ENCODE measurements around the gene SYNE2.
A peak's percentile ranks its signal among the peaks of the same experiment; 100 is the strongest.

SYNE2 gene

DNA sequence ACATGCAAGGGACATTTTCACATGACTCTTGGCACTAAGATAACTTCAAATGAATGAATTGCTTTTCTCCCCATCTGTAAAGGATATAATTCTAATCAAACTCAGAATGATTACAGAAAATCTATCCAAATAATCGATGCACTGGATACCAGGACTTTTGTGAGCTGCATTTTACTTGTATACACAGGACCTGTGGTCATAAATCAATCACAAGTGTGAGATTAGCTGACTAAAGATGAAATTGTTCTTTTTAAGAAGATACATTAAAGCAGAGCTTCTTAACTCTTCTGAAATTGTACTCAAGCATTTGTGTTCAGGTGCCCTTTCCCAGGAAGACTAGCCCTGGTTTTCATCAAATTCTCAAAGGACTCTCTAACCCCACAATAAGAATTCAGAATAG lies 375.1 kb downstream of the SYNE2 start:
- DNase-seq, result no peak

DNA sequence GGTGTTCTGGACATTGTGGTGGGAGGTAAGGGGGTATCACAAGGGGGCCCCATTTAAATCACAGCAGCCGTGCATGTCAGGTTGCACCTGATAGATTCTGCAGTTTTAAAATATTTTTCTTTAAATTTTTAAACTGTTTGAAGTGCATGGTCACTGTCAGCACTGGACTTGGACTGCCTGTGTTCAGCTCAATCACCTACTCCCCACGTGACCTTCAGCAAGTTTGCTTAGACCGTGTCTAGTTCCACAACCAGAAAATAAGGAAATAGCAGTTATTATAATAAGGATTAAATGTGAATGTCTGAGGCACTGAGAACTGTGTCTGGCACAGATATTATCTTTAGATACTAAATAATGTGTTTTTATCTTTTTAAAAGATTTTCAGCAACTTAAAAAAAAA lies 376.7 kb downstream of the SYNE2 start:
- DNase-seq, result no peak

DNA sequence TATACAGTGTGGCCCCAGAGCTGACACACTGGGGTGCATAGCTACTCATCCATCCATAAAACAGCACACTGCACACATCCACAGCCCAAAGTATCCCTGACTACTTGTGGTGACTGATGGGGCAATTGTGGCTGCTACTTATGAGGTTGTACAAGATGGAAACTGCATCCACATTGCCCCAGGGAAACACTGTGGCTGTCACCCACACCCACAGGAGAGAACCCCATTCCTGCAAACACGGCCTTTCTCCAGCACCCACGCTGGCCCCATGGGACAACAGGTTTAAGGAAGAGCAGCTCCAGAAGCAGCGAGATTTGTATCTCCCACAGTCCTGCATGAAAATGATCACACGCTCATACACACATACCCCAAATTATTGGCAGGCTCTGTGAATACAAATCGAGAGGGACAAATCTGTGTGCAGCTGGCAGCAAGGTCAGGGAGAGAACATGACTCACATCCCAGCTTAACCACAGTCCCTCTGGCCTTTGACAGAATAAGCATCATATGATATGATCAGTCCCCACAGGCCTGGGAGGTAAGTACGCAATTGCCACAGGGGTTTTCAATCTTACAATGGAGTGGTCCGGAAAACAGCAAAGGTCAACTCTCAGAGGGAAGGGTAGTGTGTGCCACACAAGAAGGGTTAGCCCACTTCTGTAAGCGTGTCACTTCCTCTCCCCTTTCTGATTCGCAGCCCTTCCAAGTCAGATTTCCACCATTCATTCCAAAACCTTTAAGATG lies 379.5 kb downstream of the SYNE2 start:
- no peak for DNase-seq

DNA sequence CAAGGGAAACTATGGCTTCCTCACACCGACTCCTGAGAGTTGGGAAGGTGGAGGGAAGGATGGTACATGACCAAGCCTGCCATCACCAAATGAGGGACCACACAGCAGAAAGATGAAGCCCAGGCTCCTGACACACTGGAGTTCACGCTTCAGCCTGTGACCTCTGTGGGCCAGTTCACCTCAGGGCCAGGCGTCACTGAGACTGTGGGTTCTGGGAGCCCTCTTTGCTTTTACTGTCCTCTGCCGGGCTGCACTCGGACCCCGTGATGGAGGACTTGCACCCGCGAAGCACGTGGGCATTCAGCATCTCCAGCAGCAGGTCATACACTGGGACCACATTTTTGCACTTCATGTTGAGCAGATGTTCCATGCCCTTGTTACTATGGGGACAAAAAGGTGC lies 380.1 kb downstream of the SYNE2 start:
- no peak for DNase-seq

DNA sequence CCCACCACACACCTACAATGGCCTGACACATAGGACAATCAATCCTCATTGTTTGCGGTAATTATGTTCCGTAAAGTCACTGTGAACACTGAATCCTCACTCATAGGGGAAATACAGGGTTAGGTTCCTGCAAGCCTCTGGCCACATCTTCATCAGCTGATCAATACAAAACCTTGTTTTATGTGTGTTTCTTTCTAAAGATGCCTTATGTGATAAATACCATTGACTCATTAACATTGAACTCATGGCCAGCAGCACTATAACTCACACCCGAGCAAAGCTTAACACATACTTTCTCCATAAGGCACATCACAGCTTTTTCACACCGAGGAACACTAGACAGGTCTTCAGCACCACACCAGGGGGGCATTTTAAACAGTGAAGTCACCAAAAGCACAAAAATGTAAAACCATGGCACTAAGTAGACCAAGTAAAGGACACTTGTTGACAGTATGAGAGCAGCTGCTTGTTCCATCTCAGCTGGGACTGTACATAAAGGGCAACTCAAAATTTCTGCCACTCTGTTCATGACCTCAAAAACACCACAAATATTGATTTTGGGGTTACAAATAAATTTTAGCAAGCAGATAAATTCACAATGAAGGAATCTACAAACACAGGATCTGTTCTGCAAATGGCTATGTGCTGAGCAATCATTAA lies 380.9 kb downstream of the SYNE2 start:
- DNase-seq, result no peak

DNA sequence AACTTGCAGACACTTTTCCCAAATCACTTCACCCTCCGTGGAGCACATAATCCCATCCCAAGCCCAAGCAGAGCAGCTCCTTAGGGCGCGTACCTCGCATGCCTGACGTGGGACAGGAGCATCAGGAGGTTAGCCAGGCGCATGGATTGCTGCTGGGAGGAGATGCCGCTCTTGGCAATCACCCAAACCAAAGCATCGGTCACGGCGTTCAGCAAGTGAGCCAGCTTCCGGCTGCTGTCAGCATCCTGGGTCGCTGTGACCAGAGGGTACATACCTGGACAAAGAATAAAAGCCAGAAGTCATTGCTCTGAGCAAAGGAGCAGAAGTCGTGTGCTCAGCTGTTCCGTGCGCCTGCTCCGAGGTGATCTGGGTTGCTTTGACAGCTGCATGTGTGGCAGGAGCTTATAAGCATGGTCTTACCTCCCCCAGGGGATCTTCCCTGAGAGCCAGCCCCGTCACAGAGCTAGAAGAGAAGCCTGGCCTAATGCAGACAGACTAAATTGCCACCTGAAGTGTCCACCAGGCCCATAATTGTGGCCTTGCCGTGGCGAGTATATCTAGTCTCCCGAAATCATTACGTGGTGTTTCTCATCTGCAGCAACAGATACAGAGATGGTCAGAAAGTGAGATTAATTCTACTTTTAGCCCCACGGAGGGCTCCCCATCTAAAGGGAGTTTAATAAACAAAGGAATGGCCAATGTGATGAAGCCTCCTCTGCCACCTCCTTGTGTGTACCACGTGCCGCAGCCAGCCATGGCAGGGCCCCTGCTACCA lies 382.3 kb downstream of the SYNE2 start:
- DNase-seq, result no peak

DNA sequence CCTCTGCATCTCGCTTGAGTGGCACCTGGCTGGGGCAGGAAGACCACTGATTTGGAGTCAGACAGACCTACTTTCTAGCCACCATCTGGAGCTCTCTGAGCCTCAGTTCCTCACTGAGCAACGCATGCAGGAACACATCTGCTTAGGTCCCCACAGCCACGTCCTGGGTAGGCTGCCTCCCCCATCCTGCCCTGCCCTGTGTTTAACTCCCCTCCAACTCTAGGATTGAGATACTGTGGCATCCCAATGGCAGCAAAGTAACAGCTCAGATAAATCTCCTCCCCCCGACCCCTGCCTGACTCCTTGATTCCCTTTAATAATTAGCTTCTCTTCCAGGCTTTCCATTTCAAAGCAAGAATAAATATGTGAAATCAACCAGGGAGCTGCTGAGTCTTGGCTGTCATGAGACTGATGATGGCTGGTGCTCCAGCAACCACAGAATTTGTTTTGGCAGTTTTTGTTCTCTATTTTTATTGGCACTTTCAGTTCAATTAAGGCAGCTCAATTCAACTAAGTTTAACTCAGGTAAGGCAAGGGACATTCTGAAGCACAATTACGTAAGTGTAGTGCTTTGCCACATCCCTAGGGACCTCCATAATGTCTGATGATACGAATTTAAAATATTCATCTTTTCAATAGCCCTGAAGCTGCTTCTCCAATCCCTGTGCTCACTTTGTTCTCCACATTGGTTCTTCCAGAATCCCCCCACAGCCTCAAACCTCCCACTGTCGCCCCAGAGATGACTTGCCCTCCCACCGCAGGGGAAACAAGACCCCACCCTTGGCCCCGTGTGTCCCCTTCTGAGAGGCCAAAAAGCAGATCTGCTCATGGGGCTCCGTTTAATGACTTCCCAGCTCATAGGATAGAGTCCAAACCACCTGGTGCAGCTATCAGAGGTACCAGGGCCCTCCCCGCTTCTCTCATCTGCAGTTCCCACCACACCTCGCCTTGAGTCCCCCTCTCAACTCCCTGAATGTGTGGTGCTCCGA lies 383.1 kb downstream of the SYNE2 start:
- peak; percentile 75 for DNase-seq

DNA sequence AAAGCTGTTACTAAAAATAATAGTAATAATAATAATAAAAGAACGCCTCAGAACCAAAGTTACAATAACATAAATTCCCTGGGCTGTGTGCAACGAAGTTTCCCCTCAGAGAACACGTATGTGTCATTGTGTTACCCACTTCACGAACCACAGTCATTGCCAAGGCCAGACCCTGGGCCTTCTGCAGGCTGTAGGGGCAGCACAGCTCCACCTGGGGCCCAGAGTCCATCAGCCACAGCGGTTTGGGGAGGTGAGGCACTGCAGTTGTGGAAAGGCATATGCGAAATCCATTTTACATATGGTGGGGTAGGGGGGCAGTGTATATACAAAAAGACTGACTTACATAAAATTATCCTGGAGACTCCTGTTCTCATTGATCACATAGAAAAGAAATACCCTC lies 385.2 kb downstream of the SYNE2 start:
- DNase-seq, result no peak

DNA sequence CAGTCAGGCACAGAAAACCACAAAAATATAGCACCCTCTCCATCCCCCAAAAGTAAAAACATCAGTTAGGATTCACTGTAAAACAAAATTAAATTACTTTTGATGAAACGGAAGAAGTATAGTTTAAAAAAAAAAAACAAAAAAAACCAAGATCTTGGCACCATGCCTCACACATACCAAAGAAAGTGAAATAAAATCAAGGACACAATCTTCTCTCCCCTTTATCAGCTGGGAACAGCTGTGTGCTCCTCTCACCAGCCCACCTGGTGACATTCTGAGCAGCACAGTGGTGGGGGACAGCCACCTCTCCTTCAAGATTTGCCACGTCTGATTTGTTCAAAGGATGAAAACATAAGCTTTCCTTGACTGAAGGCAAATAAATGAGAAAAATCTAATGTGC lies 385.8 kb downstream of the SYNE2 start:
- DNase-seq, result no peak

DNA sequence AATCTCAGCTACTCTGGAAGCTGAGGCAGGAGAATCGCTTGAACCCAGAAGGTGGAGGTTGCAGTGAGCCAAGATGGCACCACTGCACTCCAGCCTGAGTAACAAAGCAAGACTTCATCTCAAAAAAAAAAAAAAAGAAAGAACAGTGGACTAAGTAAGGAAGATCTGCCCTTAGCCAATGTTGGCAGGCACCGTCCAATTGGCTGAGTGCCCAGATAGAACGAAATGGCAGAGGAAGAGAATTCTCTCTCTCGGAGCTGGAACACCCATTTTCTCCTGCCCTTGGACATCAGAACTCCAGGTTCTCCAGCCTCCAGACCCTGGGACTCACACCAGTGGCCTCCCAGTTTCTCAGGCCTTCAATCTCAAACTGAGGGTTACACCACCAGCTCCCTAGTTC lies 391.5 kb downstream of the SYNE2 start:
- DNase-seq, result no peak

DNA sequence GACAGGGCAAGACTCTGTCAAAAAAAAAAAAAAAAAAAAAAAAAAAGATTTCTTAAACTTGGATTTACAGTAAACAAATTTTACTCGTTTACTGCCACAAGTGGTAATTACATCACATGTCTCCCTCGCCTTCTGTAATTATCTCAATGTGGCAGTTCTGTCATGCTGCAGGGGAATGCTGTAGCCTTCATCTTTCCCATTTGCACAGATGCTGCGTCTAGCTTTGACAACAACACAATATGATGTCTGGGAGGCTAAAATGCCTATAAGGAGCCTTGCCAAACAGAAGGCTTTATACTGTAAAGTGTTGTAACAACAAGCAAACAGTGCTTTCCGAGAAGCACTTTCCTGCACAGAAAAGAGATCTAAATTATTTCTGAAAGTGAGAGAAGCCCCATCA lies 392.7 kb downstream of the SYNE2 start:
- no peak for DNase-seq

DNA sequence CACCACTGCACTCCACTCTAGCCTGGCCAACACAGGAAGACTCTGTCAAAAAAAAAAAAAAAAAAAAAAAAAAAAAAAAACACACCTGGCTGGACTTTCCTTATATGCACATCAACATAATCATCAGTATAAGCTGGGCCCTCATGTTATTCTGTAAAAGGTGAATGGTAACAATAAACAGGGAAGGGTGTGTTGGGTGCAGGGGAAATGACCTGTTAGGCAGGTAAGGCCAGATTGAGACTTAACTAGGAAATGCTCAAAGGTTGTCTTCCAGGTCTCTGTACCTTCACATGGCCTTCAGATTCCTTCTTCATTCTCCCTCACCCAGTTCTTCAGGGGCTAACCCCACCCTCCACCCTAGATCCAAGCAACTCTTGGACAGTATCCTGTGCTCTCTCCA lies 393.9 kb downstream of the SYNE2 start:
- DNase-seq, result no peak

DNA sequence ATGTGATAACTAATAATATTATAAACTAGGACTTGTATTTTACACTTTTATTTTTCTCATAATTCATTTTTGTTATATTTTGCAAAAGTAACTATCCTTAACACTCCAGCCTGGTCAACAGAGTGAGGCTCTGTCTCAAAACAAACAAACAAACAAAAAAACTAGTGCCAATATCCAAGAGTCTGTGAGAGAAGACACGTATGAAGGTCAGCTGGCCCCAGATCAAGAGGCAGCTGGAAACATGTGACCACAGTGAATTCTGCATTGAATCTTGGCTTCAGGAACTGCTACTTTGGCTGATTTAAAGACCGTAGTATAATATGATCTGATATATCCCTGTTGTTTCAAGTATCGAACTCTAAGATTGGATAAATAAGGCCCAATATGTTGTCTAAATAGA lies 394.4 kb downstream of the SYNE2 start:
- DNase-seq, result no peak

DNA sequence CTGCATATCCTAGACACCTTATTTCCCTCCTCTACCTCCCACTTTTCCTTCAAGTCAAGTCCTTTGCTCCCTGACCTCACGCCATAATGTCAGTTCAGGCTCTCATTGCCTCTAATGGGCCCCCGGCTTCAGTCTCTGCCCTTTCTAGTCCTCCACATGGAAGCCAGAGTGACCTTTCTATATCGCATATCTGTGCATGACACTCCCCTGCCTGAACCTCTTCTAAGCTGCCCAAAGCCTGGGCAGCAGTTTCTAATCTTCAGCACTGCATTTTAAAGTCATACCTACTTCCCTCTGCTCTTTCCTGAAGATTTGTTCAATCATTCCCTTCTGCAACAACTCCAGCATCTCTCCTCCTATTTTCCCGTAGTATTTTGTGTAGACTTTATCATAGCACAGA lies 395.9 kb downstream of the SYNE2 start:
- DNase-seq, result no peak

DNA sequence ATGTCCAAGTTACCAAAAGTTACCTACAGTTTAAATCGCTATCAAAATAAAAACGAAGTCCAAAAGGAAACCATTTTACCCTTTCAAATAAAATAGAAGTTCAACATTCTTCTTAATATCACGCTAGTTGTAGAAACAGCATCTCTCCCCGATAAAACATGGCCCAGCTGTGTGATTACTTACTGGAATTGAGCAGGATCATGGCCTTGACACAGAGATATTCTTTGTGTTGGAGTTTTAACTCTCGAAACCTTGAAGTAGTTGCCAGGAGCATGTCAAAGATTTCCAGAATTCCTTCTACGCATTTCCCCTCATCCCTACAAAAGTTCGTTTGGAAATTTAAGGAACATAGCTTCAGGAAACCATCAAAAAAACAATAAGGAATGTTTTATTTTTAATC lies 396.6 kb downstream of the SYNE2 start:
- no peak for DNase-seq

DNA sequence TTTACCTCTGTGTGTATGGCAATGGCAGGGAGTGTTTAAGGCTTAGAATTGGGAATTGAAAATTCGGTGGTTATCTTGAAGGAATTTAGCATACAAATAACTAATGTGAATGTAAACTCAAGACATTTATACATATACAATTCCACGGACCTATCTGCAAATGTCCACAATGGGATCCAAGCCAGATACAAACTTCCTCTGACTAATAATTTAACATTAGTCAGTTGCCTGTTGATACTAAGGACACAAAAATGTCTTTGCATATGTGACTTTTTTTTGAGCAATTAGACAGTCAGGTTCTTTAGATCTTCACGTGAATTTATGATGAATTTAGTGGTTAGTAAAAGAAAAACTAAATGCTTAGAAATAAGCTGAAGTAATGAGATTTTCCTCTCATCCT lies 400.9 kb downstream of the SYNE2 start:
- DNase-seq, result no peak

DNA sequence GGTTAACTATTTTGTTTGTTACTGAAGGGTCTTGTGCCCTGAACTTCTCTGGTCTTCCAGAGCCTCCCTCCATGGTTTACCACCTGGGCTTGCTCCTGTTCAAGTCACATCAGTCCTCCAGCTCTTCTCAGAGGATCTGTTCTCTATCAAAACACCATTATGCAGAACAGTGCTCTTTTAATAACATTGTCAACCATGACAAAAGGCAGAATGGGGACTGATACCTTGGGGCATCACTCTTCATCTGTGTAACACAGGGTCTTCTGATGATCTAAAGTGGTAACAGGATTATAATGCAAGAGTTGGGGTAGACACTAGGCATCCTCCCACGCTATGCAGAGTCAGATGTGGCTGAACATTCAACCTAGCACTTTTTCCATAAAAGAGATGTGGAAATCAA lies 403.0 kb downstream of the SYNE2 start:
- no peak for DNase-seq

DNA sequence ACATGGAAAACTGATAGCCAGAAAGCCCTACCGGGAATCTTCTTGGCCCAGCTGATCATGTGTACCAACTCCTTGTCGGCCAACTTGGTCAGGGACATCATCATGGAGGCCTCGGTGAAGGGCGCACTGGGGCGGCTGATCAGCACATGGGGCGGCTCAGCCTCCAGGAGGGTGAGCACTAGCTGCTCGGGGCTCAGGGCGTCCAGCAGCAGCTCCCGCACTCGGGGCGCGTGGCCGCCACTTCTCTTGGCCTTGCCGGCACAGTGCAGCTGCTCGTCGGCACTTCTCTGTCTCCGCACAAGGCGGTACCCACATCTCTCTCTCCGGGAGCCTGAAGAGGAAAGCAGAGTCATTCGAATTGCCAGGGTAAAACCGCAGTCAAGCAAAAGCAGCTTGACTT lies 407.6 kb downstream of the SYNE2 start:
- no peak for DNase-seq

DNA sequence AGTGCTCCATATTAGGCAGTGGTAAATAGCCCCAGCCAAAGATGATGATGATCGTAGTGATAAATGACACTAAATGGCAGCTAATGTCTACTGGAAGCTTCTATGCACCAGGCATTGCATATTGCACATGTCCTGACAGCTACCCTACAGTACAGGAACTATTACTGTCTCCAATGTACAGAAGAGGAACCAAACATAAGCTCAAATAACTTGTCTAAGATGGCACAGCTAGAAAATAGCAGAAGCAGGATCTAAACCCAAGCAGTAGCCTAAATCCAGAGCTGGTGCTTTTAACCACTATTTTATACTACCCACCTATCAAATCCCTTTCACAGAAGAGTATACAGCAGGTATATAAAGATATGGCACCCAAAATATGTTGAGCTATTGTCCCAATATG lies 412.4 kb downstream of the SYNE2 start:
- DNase-seq, result no peak

DNA sequence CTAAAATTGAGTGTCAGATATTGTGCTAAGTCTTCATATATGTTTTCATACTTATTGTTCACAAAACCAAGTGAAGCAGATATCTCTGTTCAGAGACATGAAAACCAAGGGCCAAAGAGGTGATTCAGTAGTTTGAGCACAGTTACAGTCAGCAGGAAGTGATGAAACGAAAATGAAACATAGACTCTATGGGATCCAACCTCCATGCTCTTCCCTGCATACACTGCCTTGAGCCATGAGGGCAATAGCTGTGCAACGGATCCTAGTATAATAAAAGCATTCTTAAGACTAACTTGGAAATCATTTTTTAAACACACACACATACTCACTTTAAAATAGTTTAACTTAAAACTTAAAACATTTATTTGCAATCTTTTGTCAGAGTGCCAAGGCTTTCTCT lies 413.4 kb downstream of the SYNE2 start:
- no peak for DNase-seq

DNA sequence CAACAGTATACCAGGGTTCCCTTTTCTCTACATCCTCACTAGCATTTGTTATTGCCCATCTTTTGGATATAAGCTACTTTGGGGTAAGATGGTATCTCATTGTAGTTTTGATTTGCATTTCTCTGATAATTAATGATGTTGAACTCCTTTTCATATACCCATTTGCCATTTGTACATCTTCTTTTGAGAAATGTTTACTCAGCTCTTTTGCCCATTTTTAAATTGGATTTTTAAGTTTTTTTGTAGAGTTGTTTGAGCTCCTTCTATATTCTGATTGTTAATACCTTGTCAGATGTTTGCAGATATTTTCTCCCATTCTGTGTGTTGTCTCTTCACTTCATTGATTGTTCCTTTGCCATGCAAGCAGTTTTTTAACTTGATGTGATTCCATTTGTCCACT lies 419.2 kb downstream of the SYNE2 start:
- no peak for DNase-seq

Data from CD4-positive, alpha-beta T cell treated with Interferon gamma for 1 hour (primary cell).